ENCODE measurements around the gene ERICH2.

DNA sequence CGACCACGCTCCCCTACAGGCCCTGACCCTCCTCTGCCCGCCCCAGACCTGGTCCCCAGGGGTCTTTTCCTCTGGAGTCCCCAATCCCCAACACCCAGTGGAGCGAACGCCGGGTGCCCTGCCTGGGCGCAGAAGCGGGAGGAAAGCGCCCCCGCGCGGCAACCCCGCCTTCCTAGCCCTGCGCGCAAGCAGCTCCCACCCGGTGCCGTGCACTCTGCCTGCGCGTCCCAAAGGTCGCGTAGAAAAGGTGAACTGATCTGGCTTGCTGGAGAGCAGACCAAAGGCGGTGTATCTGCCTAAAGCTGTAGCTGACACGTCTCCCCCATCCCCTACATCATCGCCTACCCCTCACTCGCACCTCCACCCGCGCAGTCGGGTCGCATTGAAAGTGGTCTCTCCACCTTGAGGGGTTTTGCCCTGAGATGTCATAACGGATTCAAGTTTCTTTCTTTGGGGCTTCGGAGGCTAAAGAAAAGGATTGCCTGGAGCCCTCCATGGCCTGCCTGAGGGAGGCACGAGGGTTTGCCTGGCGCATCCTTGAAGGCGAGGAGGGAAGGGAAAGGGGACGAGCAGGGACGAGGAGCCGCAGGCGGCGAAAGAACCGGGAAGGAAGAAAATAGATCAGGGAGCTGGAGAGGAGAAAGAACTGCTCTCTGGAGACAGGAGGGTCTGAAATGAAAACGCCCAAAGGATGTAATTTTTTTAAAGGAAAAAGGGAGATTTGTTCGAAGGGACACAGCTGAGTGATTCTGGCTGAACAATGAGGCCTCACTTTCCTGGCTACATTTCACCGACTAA, 52.3 kb downstream of the ERICH2 start:
- TF ChIP-seq, protein P1, sequence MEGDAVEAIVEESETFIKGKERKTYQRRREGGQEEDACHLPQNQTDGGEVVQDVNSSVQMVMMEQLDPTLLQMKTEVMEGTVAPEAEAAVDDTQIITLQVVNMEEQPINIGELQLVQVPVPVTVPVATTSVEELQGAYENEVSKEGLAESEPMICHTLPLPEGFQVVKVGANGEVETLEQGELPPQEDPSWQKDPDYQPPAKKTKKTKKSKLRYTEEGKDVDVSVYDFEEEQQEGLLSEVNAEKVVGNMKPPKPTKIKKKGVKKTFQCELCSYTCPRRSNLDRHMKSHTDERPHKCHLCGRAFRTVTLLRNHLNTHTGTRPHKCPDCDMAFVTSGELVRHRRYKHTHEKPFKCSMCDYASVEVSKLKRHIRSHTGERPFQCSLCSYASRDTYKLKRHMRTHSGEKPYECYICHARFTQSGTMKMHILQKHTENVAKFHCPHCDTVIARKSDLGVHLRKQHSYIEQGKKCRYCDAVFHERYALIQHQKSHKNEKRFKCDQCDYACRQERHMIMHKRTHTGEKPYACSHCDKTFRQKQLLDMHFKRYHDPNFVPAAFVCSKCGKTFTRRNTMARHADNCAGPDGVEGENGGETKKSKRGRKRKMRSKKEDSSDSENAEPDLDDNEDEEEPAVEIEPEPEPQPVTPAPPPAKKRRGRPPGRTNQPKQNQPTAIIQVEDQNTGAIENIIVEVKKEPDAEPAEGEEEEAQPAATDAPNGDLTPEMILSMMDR (IDR thresholded peaks at IDR 0.05; ENCODE audit: low read depth, low read length, poor library complexity, severe bottlenecking): no peak
- TF ChIP-seq EZH2phosphoT487 (IDR thresholded peaks at IDR 0.05; ENCODE audit: borderline replicate concordance, low read length): no peak
